Mononuclear cell (primary cell): ENCODE measurements around the gene C1orf216. TPM values are rescaled to one million over a fixed set of nuclear protein-coding genes. Genes with fewer than 3 reads are reported as not detected.

Experiments
- H3K27me3 ChIP-seq: 2 replicates; pipeline ENCODE4 v1.6.0; 2011; ENCODE audit warnings: low read length, control low read depth; ENCODE audit not compliant: insufficient read depth
- H3K4me1 ChIP-seq: 2 replicates; pipeline ENCODE4 v1.5.1; 2011; ENCODE audit warnings: mild to moderate bottlenecking, low read length, control low read depth; ENCODE audit not compliant: insufficient read depth
- H3K4me3 ChIP-seq: 2 replicates; pipeline ENCODE4 v1.5.1; 2011; ENCODE audit warnings: mild to moderate bottlenecking, low read length, moderate library complexity
- H3K9me3 ChIP-seq: 2 replicates; pipeline ENCODE4 v1.5.1; 2011; ENCODE audit warnings: low read depth, mild to moderate bottlenecking, control low read depth, low read length
- total RNA-seq: library from RNA; depleted of rRNA; stranded (reverse); fragments of >200 nt; gene quantifications from one replicate; pipeline ENCODE4 v1.2.3, GENCODE V29; 2012

The C1orf216 gene
- total RNA-seq, 1 donor, result 1.8 TPM

DNA sequence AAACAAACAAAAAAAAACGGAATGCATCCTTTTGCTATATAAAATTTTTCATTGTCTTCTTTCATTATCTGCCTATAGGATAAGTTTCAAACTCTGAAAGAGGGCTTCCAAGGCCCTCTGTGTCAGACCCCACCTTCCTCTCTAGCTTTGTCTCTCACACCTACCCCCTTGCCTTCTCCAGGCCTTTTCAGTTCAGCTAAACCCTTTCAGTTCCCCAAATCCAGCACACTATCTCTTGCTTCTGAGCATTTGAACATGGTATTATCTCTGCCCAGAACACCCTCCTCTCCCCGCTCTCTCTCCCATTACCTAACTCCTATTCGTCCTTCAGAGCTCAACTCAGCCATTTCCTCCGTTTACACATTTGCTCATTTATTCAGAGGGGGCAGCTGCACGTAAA, 35.7 kb downstream of the C1orf216 start:
- no peaks in the 10 kb centered on the region for H3K4me1 ChIP-seq
- no peaks in the 10 kb centered on the region for H3K27me3 ChIP-seq
- H3K9me3 ChIP-seq, result no peaks in the 10 kb centered on the region
- H3K4me3 ChIP-seq, result no peak overlapping the region

DNA sequence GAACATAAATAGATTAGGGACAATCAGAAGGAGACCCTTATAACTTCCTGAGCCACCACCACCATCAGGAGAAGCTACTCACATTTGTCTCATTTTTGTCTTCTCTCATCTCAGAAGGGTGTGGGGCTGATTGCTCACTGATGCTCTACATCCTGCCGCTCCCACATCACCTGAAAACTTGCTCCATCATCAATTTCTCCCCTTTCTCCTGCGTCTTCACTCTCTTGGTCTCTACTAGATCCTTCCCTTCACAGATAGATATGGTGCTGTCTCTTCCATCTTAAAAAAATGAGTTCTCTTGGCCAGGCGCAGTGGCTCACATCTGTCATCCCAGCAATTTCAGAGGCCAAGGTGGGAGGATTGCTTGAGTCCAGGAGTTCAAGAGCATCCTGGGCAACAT, 38.4 kb downstream of the C1orf216 start:
- Histone ChIP-seq H3K4me3 (no peak overlapping the region), H3K9me3 (no peaks in the 10 kb centered on the region), H3K4me1 (no peaks in the 10 kb centered on the region), H3K27me3 (no peaks in the 10 kb centered on the region)

DNA sequence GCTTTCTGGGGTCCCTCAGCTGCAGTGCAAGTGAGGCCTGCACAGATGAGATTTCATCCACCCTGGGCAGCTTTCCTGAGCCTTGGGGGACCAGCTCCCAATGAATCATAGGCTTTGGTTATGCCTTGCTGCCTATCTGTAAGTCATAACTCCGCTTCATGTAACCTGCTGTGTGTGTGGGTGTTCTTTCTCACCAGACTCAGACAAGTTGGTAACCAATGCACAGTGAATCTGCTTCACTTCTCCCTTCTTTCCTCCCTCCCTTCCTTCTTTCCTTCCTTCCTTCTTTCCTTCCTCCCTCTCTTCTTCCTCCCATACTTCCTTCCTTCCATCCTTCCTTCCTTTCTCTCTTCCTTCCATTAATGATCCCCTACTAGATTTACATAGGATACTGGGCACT, 42.9 kb downstream of the C1orf216 start:
- no peak overlapping the region for H3K4me3 ChIP-seq
- no peaks in the 10 kb centered on the region for H3K9me3 ChIP-seq
- H3K4me1 ChIP-seq, result no peaks in the 10 kb centered on the region
- H3K27me3 ChIP-seq, result no peaks in the 10 kb centered on the region

DNA sequence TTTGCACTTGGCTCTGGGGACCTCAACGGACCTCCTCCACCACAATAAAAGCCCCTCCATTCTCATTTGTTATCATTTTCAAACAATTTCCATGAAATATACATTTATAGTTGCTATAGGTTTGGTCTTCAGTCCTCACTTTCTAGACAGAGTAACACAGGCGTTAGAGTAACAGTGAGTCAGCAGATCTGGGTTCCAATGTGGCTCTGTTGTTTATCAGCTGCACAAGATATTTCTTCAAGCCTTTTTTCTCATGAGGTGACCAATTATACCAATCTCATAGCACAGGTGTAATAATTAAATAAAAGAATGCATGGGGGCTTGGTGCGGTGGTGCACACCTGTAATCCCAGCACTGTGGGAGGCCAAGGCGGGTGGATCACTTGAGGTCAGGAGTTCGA, 44.6 kb downstream of the C1orf216 start:
- no peaks in the 10 kb centered on the region for H3K27me3 ChIP-seq
- no peaks in the 10 kb centered on the region for H3K9me3 ChIP-seq
- no peak overlapping the region for H3K4me3 ChIP-seq
- H3K4me1 ChIP-seq, result no peaks in the 10 kb centered on the region

DNA sequence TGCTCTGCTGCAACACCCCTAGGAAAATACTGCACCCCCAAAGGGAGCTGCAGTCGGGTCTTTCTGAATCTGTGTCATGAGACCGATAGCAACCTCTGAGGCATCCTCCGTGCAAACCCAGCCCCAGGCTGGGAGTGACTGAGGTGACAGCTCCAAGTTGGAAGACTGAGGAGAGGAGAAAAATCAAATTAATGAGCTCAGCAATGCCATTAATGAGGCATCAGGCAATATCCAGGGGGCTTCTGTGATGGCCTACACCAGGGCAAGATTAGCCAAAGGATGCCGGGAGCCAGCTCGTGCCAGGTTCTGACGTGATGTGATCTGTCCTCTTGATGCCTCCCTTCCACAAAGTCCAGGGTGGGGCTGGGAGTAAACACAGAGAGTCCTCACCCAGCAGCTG, 46.6 kb downstream of the C1orf216 start:
- no peaks in the 10 kb centered on the region for H3K27me3 ChIP-seq
- no peak overlapping the region for H3K4me3 ChIP-seq
- no peaks in the 10 kb centered on the region for H3K9me3 ChIP-seq
- no peaks in the 10 kb centered on the region for H3K4me1 ChIP-seq

DNA sequence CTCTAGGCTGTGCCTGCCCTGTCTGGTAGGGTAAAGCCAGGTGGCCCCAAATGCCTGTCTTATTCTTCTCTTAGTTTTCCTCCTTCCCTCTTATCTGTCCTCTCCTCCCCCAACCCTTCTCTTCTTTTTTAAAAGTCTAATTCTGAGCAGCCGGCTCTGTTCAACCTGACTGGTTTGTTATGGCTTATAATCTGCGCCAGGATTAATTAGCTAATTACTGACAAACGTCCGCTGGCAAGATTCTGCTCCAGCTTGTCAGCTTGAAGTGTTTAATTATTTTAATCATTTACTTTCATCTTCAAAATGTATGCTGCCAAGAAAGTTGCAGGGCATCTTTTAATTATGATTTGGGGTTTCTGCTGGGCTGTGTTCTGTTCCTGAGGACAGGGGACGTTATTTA, 50.2 kb downstream of the C1orf216 start:
- H3K27me3 ChIP-seq, result no peaks in the 10 kb centered on the region
- H3K9me3 ChIP-seq, result no peaks in the 10 kb centered on the region
- no peak overlapping the region for H3K4me3 ChIP-seq
- no peaks in the 10 kb centered on the region for H3K4me1 ChIP-seq

DNA sequence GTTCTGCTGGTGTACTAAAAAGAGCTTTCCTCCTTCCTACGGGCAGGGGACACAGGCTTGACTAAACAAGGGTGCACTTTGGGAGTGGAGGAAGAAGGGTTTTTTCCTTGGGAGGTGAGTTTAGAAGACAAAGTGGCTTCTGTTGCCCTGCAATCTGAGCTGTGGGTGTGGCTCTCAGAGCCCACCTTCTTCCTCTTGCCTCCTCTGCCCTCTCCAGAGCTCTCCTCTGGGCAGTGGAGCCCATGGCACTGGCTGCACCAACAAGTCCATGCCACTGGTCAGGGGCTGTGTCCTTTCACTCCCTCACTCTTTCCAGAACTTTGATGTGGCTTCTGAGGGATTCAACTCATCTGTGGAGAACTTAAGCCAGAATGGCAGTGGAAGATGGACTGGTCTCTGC, 51.8 kb downstream of the C1orf216 start:
- Histone ChIP-seq H3K27me3 (no peaks in the 10 kb centered on the region), H3K9me3 (no peaks in the 10 kb centered on the region), H3K4me1 (no peaks in the 10 kb centered on the region), H3K4me3 (no peak overlapping the region)

DNA sequence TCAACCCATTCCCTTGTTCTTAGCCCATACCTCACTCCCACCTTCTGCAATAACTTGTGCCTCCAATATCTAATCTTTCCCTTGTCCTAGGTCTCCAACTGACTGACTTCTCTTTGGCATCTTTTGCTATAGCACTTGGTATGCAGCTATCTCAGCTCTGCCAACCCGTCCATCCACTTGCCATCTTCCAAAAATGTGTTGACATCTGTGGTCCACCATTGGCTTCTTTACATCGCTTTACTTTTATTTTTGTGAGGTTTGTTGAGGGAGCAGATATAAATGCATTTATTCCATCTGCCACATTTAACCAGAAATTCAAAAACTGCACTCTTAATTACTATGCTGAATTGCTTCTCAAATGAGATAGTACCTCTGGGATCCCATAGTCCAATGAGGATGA, 52.5 kb downstream of the C1orf216 start:
- H3K9me3 ChIP-seq, result no peaks in the 10 kb centered on the region
- no peaks in the 10 kb centered on the region for H3K4me1 ChIP-seq
- H3K4me3 ChIP-seq, result no peak overlapping the region
- H3K27me3 ChIP-seq, result no peaks in the 10 kb centered on the region

Other genes with a start within 250 kb of the C1orf216 start
- gene KIAA0319L, start 161.5 kb downstream of the C1orf216 start, total RNA-seq, result 29.1 TPM
- 4.0 TPM for gene NCDN, start 161.1 kb downstream of the C1orf216 start, total RNA-seq
- gene TFAP2E, start 145.6 kb downstream of the C1orf216 start, total RNA-seq, result 0.52 TPM
- gene PSMB2, start 77.4 kb downstream of the C1orf216 start, total RNA-seq, result 17.2 TPM
- 0.73 TPM for gene CLSPN, start 51.1 kb upstream of the C1orf216 start, total RNA-seq
- 22.2 TPM for gene AGO4, start 89.1 kb upstream of the C1orf216 start, total RNA-seq
- gene AGO1, start 164.3 kb upstream of the C1orf216 start, total RNA-seq, result 19.0 TPM
- 19.5 TPM for gene AGO3, start 212.2 kb upstream of the C1orf216 start, total RNA-seq